GM12878 (cell line): ENCODE measurements around the gene NFATC3. TPM values are rescaled to one million over a fixed set of nuclear protein-coding genes. Genes with fewer than 3 reads are reported as not detected.

Source experiments
- ATAC-seq: fragments of 200-7000 bp; cut with Tn5 transposase; 3 replicates; pipeline ENCODE4 v1.9.1; 2020; ENCODE audit warnings: mild to moderate bottlenecking, moderate library complexity
- BruUV-seq: library from RNA; stranded (reverse); fragments of 400-500 nt; replicated peaks from 2 replicates; lab custom pipeline; 2021; lab: Mats Ljungman, UMichigan
- CTCF ChIA-PET: fragments of 300-600 bp; sonication (Branson Sonifier 250); formaldehyde crosslinking; extraction: SDS; loops from one replicate; lab custom pipeline; 2021; ENCODE audit warnings: inconsistent platforms; lab: Yijun Ruan, JAX
- POLR2A ChIA-PET: fragments of 350-600 bp; formaldehyde crosslinking; extraction: SDS; loops from one replicate; lab custom pipeline; 2021; ENCODE audit warnings: inconsistent platforms; lab: Charles Lee
- RAD21 ChIA-PET: fragments of 300-600 bp; sonication (Branson Sonifier 250); formaldehyde crosslinking; loops from one replicate; lab custom pipeline; 2023; ENCODE audit warnings: antibody characterized with exemption; ENCODE audit not compliant: unreplicated experiment; lab: Charles Lee
- SMC1A ChIA-PET: fragments of 300-600 bp; sonication (Branson Sonifier 250); formaldehyde crosslinking; loops from one replicate; lab custom pipeline; 2023; ENCODE audit not compliant: unreplicated experiment, uncharacterized antibody; lab: Charles Lee
- DNase-seq: peaks from one replicate; pipeline ENCODE4 v3.0.0-alpha.2; 2011; ENCODE audit warnings: low read depth, low spot score
- FAIRE-seq: peaks from 3 replicates; lab custom pipeline; 2011; peaks lifted over from hg19 to GRCh38; lab: Jason Lieb, UNC
- H2AFZ ChIP-seq: 2 replicates; pipeline ENCODE4 v1.6.0; 2011; ENCODE audit warnings: low read depth, low read length, control low read depth; ENCODE audit not compliant: control insufficient read depth
- H3K27ac ChIP-seq: 2 replicates; pipeline ENCODE4 v1.5.1; 2011; ENCODE audit warnings: control low read depth; ENCODE audit not compliant: control insufficient read depth, insufficient read depth
- H3K27me3 ChIP-seq, 2 experiments: replicated peaks in 1 of 2; 2 replicates each; pipeline versions ENCODE4 v1.6.0 to v1.6.1; 2011; ENCODE audit warnings: low read length in 1 of 2; ENCODE audit not compliant: control insufficient read depth in 2 of 2, insufficient read depth in 2 of 2
- H3K36me3 ChIP-seq, 2 experiments: 2 replicates each; pipeline ENCODE4 v1.5.1; 2011; ENCODE audit warnings: low read length in 1 of 2; ENCODE audit not compliant: control insufficient read depth in 2 of 2, insufficient read depth in 2 of 2
- H3K4me1 ChIP-seq: 2 replicates; pipeline ENCODE4 v1.6.1; 2011; ENCODE audit warnings: mild to moderate bottlenecking, low read length, moderate library complexity, mixed read lengths; ENCODE audit not compliant: control insufficient read depth, insufficient read depth
- H3K4me2 ChIP-seq: 2 replicates; pipeline ENCODE4 v1.6.0; 2011; ENCODE audit warnings: control low read depth; ENCODE audit not compliant: control insufficient read depth, insufficient read depth
- H3K4me3 ChIP-seq: fragments of 200-600 bp; sonication (generic); 2 replicates; pipeline ENCODE4 v1.5.1; 2016
- H3K79me2 ChIP-seq: 2 replicates; pipeline ENCODE4 v1.6.0; 2011; ENCODE audit warnings: low read length; ENCODE audit not compliant: control insufficient read depth, insufficient read depth
- H3K9ac ChIP-seq: 2 replicates; pipeline ENCODE4 v1.8.0; 2011; ENCODE audit warnings: low read length, control low read depth, mixed read lengths; ENCODE audit not compliant: control insufficient read depth, insufficient read depth
- H3K9me3 ChIP-seq: replicated peaks from 3 replicates; pipeline ENCODE4 v1.5.1; 2011; ENCODE audit warnings: mild to moderate bottlenecking, low read length; ENCODE audit not compliant: control insufficient read depth, insufficient read depth
- H4K20me1 ChIP-seq: 2 replicates; pipeline ENCODE4 v1.6.0; 2011; ENCODE audit not compliant: control insufficient read depth, insufficient read depth
- CTCF ChIP-seq, 3 experiments: IDR thresholded peaks in 2 of 3; conservative IDR thresholded peaks in 1 of 3; 2 replicates each; pipeline ENCODE4 v1.5.1; 2011; ENCODE audit warnings: low read depth in 3 of 3, low read length in 3 of 3, mild to moderate bottlenecking in 3 of 3, control low read depth in 2 of 3, moderate library complexity in 2 of 3, inconsistent platforms in 1 of 3, mixed read lengths in 1 of 3; ENCODE audit not compliant: control insufficient read depth in 2 of 3, insufficient read depth in 1 of 3; ENCODE audit errors: extremely low read depth in 1 of 3
- GATAD2B ChIP-seq: fragments of 450-650 bp; conservative IDR thresholded peaks from 2 replicates; pipeline ENCODE4 v1.6.1; 2017; ENCODE audit warnings: low read depth, mild to moderate bottlenecking, moderate library complexity
- HSF1 ChIP-seq: fragments of 150-350 bp; IDR thresholded peaks from 2 replicates; pipeline ENCODE4 v1.6.1; 2014; ENCODE audit warnings: mild to moderate bottlenecking, low read depth, low read length
- MLLT1 ChIP-seq: fragments of 450-650 bp; IDR thresholded peaks from 2 replicates; pipeline ENCODE4 v1.6.1; 2016; ENCODE audit warnings: mild to moderate bottlenecking
- MYC ChIP-seq: IDR thresholded peaks from 2 replicates; pipeline ENCODE4 v1.6.1; 2011; ENCODE audit warnings: mild to moderate bottlenecking, low read length, moderate library complexity, inconsistent platforms; ENCODE audit not compliant: insufficient read depth, insufficient replicate concordance, insufficient read length, severe bottlenecking
- NKRF ChIP-seq: fragments of 450-650 bp; conservative IDR thresholded peaks from 2 replicates; pipeline ENCODE4 v1.6.1; 2017; ENCODE audit warnings: mild to moderate bottlenecking, moderate library complexity
- NR2C2 ChIP-seq: IDR thresholded peaks from 2 replicates; pipeline ENCODE4 v1.6.1; 2011; ENCODE audit warnings: borderline replicate concordance, low read depth; ENCODE audit not compliant: control insufficient read depth, insufficient read length
- POLR2AphosphoS5 ChIP-seq: IDR thresholded peaks from 2 replicates; pipeline ENCODE4 v1.6.1; 2011; ENCODE audit warnings: mild to moderate bottlenecking, low read length, inconsistent platforms
- RBBP5 ChIP-seq: fragments of 200-600 bp; sonication (generic); conservative IDR thresholded peaks from 2 replicates; pipeline ENCODE4 v1.6.1; 2016
- RELA ChIP-seq: fragments of 450-650 bp; IDR thresholded peaks from 2 replicates; pipeline ENCODE4 v1.8.0; 2014; ENCODE audit warnings: borderline replicate concordance; ENCODE audit not compliant: partially characterized antibody
- SMC3 ChIP-seq: IDR thresholded peaks from 2 replicates; pipeline ENCODE4 v1.6.1; 2011; ENCODE audit warnings: low read length, improper control_type of control experiment, borderline replicate concordance
- TCF7 ChIP-seq: IDR thresholded peaks from 2 replicates; pipeline ENCODE4 v1.6.1; 2014; ENCODE audit warnings: antibody characterized with exemption, borderline replicate concordance
- ZNF384 ChIP-seq: IDR thresholded peaks from 2 replicates; pipeline ENCODE4 v1.6.1; 2012; ENCODE audit warnings: low read depth, mild to moderate bottlenecking, low read length, improper control_type of control experiment, borderline replicate concordance
- ZZZ3 ChIP-seq: IDR thresholded peaks from 2 replicates; pipeline ENCODE4 v1.6.1; 2011; ENCODE audit warnings: low read depth; ENCODE audit not compliant: control insufficient read depth, insufficient read length
- WGBS: methylation state at CpG from one replicate; pipeline ENCODE4 v1.1.6; 2016; ENCODE audit warnings: low lambda C conversion rate; ENCODE audit not compliant: insufficient replicate concordance, insufficient coverage; ENCODE audit errors: missing lambda C conversion rate; 5-methylcytosine and 5-hydroxymethylcytosine counted together
- in situ Hi-C: fragments of 300-500 bp; cut with MboI; formaldehyde crosslinking; loops from 9 replicates; pipeline ENCODE4 v1.14.3; 2018; ENCODE audit warnings: mixed read lengths
- intact Hi-C: fragments of 100-400 bp; cut with micrococcal nuclease; formaldehyde crosslinking; loops from one replicate; pipeline ENCODE4 v1.14.2; 2022; ENCODE audit not compliant: unreplicated experiment
- polyA plus RNA-seq, 11 experiments: library from polyadenylated mRNA; depleted of rRNA in 4 of 11; unstranded in 6 of 11; stranded (reverse) in 5 of 11; fragments of >200 nt; fragmentation: Nextera tagmentation in 4 of 11; fragmentation: Illumina TruSeq in 1 of 11; extraction: Ambion mirVana in 4 of 11; extraction: Trizol in 1 of 11; gene quantifications; 1 replicate in 1 of 11; 2 replicates in 10 of 11; pipeline versions ENCODE4 v1.2.1 to v1.2.3, GENCODE V29; 2011 to 2016; ENCODE audit warnings: inconsistent platforms in 2 of 11, missing spikeins in 2 of 11, low read depth in 1 of 11
- total RNA-seq, 4 experiments: library from RNA; depleted of rRNA in 3 of 4; stranded (reverse); fragments of >200 nt in 3 of 4; fragmentation: Illumina TruSeq in 1 of 4; extraction: Trizol in 1 of 4; gene quantifications; 2 replicates each; pipeline versions ENCODE4 v1.2.1 to v1.2.3, GENCODE V29; 2013 to 2021

Gene NFATC3
- total and polyA plus RNA-seq, 10 of the 15 experiments (the other 5 are each of a cell fraction or from before 2014, with no cell fraction given): 4.2 to 37.6 (median 24.9) TPM

GRCh38 chr16:68188170-68188569, 103.0 kb downstream of the NFATC3 start (continued):
- TF ChIP-seq MLLT1: no peak
- TF ChIP-seq TCF7: no peak
- TF ChIP-seq HSF1: no peak

GRCh38 chr16:68190081-68190480, 104.9 kb downstream of the NFATC3 start:
- no peak overlapping the region for H3K27ac ChIP-seq
- ChIA-PET CTCF (no interaction called here), POLR2A (no interaction called here), RAD21 (no interaction called here), SMC1A (no interaction called here)
- no peak for ATAC-seq
- no peak overlapping the region for H3K4me3 ChIP-seq
- H3K9me3 ChIP-seq: no peaks in the 10 kb centered on the region
- H3K9ac ChIP-seq: no peak overlapping the region
- in situ Hi-C loops: no loop called here
- H4K20me1 ChIP-seq: no peaks in the 10 kb centered on the region
- H3K27me3 ChIP-seq: no peaks in the 10 kb centered on the region
- no peak for TF ChIP-seq RELA
- TF ChIP-seq MYC: no peak
- TF ChIP-seq ZNF384: no peak
- TF ChIP-seq NKRF: no peak
- TF ChIP-seq SMC3: no peak
- no peak for TF ChIP-seq GATAD2B
- TF ChIP-seq NR2C2: no peak
- no peak for TF ChIP-seq CTCF (IDR thresholded peaks at IDR 0.05 in 2 of 3, conservative IDR thresholded peaks at IDR 0.05 in 1 of 3; ENCODE audit: control insufficient read depth in 2 of 3, extremely low read depth in 1 of 3, insufficient read depth in 1 of 3, low read depth in 3 of 3, low read length in 3 of 3)
- TF ChIP-seq ZZZ3: no peak
- TF ChIP-seq POLR2AphosphoS5: no peak
- no peak for TF ChIP-seq RBBP5
- intact Hi-C loops: no loop called here
- no peak for DNase-seq
- no peak overlapping the region for H3K4me2 ChIP-seq
- peaks cover 2 to 17% of the 10 kb centered on the region in 2 experiments; a peak in 3 of 4 replicates for H3K36me3 ChIP-seq
- no peaks in the 10 kb centered on the region for H3K79me2 ChIP-seq
- H2AFZ ChIP-seq: no peak overlapping the region
- no peak for FAIRE-seq
- no peaks in the 10 kb centered on the region for H3K4me1 ChIP-seq
- no TSS peak for BruUV-seq
- WGBS: 91% methylated on average over 1 of the region's 1 CpG
